Neuronal stem cell (in vitro differentiated cells): ENCODE measurements around the gene ACAD9. TPM values are rescaled to one million over a fixed set of nuclear protein-coding genes. Genes with fewer than 3 reads are reported as not detected.
"Not testable (repeated sequence)": the region's sequence is repeated elsewhere in the genome, so short reads cannot be mapped to it uniquely, and the experiment has no call there.

Experiments
- DNase-seq: peaks from one replicate; pipeline ENCODE4 v3.0.0-alpha.2; 2013; ENCODE audit warnings: low spot score
- H2AFZ ChIP-seq: one replicate; pipeline ENCODE4 v1.6.1; 2013; ENCODE audit warnings: mild to moderate bottlenecking, low read length, inconsistent platforms
- H2AK5ac ChIP-seq: 2 replicates; pipeline ENCODE4 v1.6.1; 2013; ENCODE audit warnings: low read depth, mild to moderate bottlenecking, inconsistent platforms, low read length, moderate library complexity, mixed read lengths
- H2BK120ac ChIP-seq: 2 replicates; pipeline ENCODE4 v1.6.1; 2013; ENCODE audit warnings: low read depth, mild to moderate bottlenecking, inconsistent platforms, low read length, moderate library complexity, mixed read lengths
- H2BK12ac ChIP-seq: one replicate; pipeline ENCODE4 v1.6.1; 2013; ENCODE audit warnings: low read length, inconsistent platforms
- H2BK15ac ChIP-seq: 2 replicates; pipeline ENCODE4 v1.6.1; 2013; ENCODE audit warnings: mild to moderate bottlenecking, low read length, inconsistent platforms, mixed read lengths
- H2BK5ac ChIP-seq: one replicate; pipeline ENCODE4 v1.6.1; 2013; ENCODE audit warnings: inconsistent platforms, mild to moderate bottlenecking, low read length, moderate library complexity
- H3K14ac ChIP-seq: one replicate; pipeline ENCODE4 v1.6.1; 2013; ENCODE audit warnings: low read length, inconsistent platforms
- H3K18ac ChIP-seq: 2 replicates; pipeline ENCODE4 v1.6.1; 2013; ENCODE audit warnings: low read length, inconsistent platforms
- H3K23ac ChIP-seq: 2 replicates; pipeline ENCODE4 v1.6.1; 2013; ENCODE audit warnings: low read depth, mild to moderate bottlenecking, mixed read lengths, low read length, inconsistent platforms; ENCODE audit not compliant: poor library complexity
- H3K27ac ChIP-seq: replicated peaks from 3 replicates; pipeline ENCODE4 v1.5.1; 2013; ENCODE audit warnings: low read length, inconsistent platforms
- H3K27me3 ChIP-seq, 3 experiments: 2 replicates each; pipeline ENCODE4 v1.6.1; 2013; ENCODE audit warnings: low read length in 3 of 3, mild to moderate bottlenecking in 2 of 3, inconsistent platforms in 1 of 3, low read depth in 1 of 3, mixed read lengths in 1 of 3, moderate library complexity in 1 of 3; ENCODE audit not compliant: control insufficient read depth in 3 of 3, insufficient read depth in 3 of 3
- H3K36me3 ChIP-seq, 2 donors: replicated peaks in 1 of 2; 2 replicates each; pipeline ENCODE4 v1.6.1; 2013; ENCODE audit warnings: low read length in 2 of 2; ENCODE audit not compliant: control insufficient read depth in 2 of 2, insufficient read depth in 2 of 2
- H3K4ac ChIP-seq: 2 replicates; pipeline ENCODE4 v1.6.1; 2013; ENCODE audit warnings: inconsistent platforms, mild to moderate bottlenecking, low read length, moderate library complexity
- H3K4me1 ChIP-seq, 2 donors: 1 replicate in 1 of 2; 2 replicates in 1 of 2; pipeline ENCODE4 v1.6.1; 2013; ENCODE audit warnings: low read length in 2 of 2, low read depth in 1 of 2; ENCODE audit not compliant: control insufficient read depth in 2 of 2, insufficient read depth in 1 of 2
- H3K4me2 ChIP-seq: one replicate; pipeline ENCODE4 v1.6.1; 2013; ENCODE audit warnings: mild to moderate bottlenecking, low read length, inconsistent platforms; ENCODE audit not compliant: insufficient read depth, poor library complexity, severe bottlenecking
- H3K4me3 ChIP-seq, 2 donors: 2 replicates each; pipeline ENCODE4 v1.5.1; 2013; ENCODE audit warnings: low read length in 2 of 2, mild to moderate bottlenecking in 2 of 2, inconsistent platforms in 1 of 2, moderate library complexity in 1 of 2
- H3K79me1 ChIP-seq: one replicate; pipeline ENCODE4 v1.6.1; 2013; ENCODE audit warnings: low read depth, mild to moderate bottlenecking, inconsistent platforms, low read length, moderate library complexity
- H3K9ac ChIP-seq: one replicate; pipeline ENCODE4 v1.6.1; 2013; ENCODE audit warnings: mild to moderate bottlenecking, low read depth, low read length, inconsistent platforms; ENCODE audit not compliant: poor library complexity
- H3K9me3 ChIP-seq, 2 donors: replicated peaks in 1 of 2; 2 replicates each; pipeline versions ENCODE3 to v1.6.1; 2013; ENCODE audit warnings: low read length in 2 of 2, mild to moderate bottlenecking in 2 of 2, inconsistent platforms in 1 of 2, low read depth in 1 of 2, mixed read lengths in 1 of 2, moderate library complexity in 1 of 2; ENCODE audit not compliant: control insufficient read depth in 2 of 2, insufficient read depth in 1 of 2
- H4K8ac ChIP-seq: one replicate; pipeline ENCODE4 v1.6.1; 2013; ENCODE audit warnings: low read depth, mild to moderate bottlenecking, inconsistent platforms, low read length, moderate library complexity
- H4K91ac ChIP-seq: one replicate; pipeline ENCODE4 v1.6.1; 2013; ENCODE audit warnings: low read length, low read depth, mild to moderate bottlenecking, inconsistent platforms; ENCODE audit not compliant: poor library complexity
- WGBS, 2 donors: extraction: QIAGEN DNeasy Blood & Tissue Kit; methylation state at CpG; one replicate each; pipeline ENCODE4 v1.1.7; 2013; ENCODE audit warnings: missing lambda C conversion rate in 2 of 2, mixed read lengths in 1 of 2; ENCODE audit not compliant: insufficient read length in 2 of 2, insufficient replicate concordance in 1 of 2; ENCODE audit errors: extremely low coverage in 2 of 2; 5-methylcytosine and 5-hydroxymethylcytosine counted together
- polyA plus RNA-seq, 2 experiments: library from polyadenylated mRNA; stranded (reverse); fragments of 200-250 nt; gene quantifications; one replicate each; pipeline ENCODE4 v1.2.3, GENCODE V29; 2013

Gene ACAD9
- polyA plus RNA-seq (2013, experiment 1 of 2): 23.2 TPM
- 22.6 TPM for polyA plus RNA-seq (2013, experiment 2 of 2)

DNA sequence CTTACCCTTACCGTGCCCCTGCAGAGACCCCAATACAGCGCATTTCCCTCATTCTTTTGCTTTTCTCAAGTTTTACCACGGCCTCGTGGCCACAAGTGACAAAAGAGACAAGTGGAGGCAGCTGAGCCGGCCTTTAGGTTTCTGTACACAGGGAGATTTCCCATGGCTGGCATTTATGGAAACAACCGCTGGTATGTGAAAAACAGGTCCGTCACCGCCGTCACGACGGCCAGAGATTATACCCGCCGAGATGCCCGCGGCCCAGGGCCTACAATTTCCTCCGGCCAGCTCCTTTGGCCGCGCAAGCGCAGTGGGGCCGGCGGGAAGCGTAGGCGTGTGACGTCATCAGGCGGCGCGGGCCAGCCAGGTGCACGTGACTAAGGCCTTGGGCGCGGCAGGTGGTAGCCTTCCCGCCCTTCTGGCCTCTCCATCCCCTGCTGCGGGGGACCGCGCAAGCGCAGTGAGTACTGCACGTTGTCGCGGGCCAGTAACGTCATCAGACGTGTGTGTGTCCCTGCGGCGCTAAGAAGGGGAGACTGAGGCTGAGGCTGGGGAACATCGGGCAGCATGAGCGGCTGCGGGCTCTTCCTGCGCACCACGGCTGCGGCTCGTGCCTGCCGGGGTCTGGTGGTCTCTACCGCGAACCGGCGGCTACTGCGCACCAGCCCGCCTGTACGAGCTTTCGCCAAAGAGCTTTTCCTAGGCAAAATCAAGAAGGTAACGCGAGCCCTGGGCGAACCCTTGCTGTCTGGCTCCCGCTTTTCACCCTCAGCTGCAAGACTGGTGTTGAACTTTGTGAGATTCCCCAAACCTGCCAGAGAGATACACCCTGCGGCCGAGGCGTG, at the start of gene ACAD9:
Gene ACAD9 (plus strand): TSS at position 496 of the 845 bp plus-strand sequence. CDS start 72 bp downstream, at position 568.
- no peak within 1 kb of the TSS for H3K14ac ChIP-seq
- no peak within 1 kb of the TSS for H2AK5ac ChIP-seq
- no peaks in the 10 kb centered on the region for H3K9me3 ChIP-seq
- no peak within 1 kb of the TSS for H4K8ac ChIP-seq
- peak within 1 kb of the TSS; percentile 93 for H3K9ac ChIP-seq
- no peak within 1 kb of the TSS for H3K4ac ChIP-seq
- peak within 1 kb of the TSS; percentile 92 for H3K18ac ChIP-seq
- peaks cover 9 to 43% of the 10 kb centered on the region in 2 donors for H3K36me3 ChIP-seq
- no CpG with 5 or more reads among the region's 65 CpGs for WGBS, 2 donors
- peak within 1 kb of the TSS; percentile 39 for H3K27ac ChIP-seq
- H3K4me2 ChIP-seq: peak within 1 kb of the TSS; percentile 85
- peak within 1 kb of the TSS; percentile 43 for H2BK5ac ChIP-seq
- H4K91ac ChIP-seq: no peak within 1 kb of the TSS
- H3K79me1 ChIP-seq: peaks cover 2% of the 10 kb centered on the region
- H3K27me3 ChIP-seq: no peaks in the 10 kb centered on the region
- H2BK120ac ChIP-seq: no peak within 1 kb of the TSS
- H3K23ac ChIP-seq: no peak within 1 kb of the TSS
- no peak within 1 kb of the TSS for H2BK12ac ChIP-seq
- peak; percentile 97 for DNase-seq
- H3K4me3 ChIP-seq: peak within 1 kb of the TSS; percentile 90
- H2BK15ac ChIP-seq: no peak within 1 kb of the TSS
- peak within 1 kb of the TSS; percentile 92 for H2AFZ ChIP-seq
- peaks cover 2 to 8% of the 10 kb centered on the region in 2 donors for H3K4me1 ChIP-seq

- not testable (repeated sequence) for H2BK12ac ChIP-seq, H4K8ac ChIP-seq, DNase-seq, H3K14ac ChIP-seq, H3K9ac ChIP-seq, H3K79me1 ChIP-seq, H3K27ac ChIP-seq, H3K23ac ChIP-seq, H2BK15ac ChIP-seq, H3K4me1 ChIP-seq, H3K4ac ChIP-seq, H2AK5ac ChIP-seq, H3K36me3 ChIP-seq, H3K4me2 ChIP-seq, H2AFZ ChIP-seq, H2BK5ac ChIP-seq, H3K4me3 ChIP-seq, H4K91ac ChIP-seq, H2BK120ac ChIP-seq, H3K9me3 ChIP-seq, H3K18ac ChIP-seq, H3K27me3 ChIP-seq
- WGBS, 2 donors: no CpG with 5 or more reads among the region's 7 CpGs
Observed at GRCh38 chr3:128829925-128830625, 49.3 kb upstream of the ACAD9 start.

- H3K14ac ChIP-seq, H4K8ac ChIP-seq, H2BK12ac ChIP-seq, H2BK15ac ChIP-seq, H3K4me1 ChIP-seq, H3K9ac ChIP-seq, H3K9me3 ChIP-seq, H3K36me3 ChIP-seq, H3K18ac ChIP-seq, H2AK5ac ChIP-seq, H2BK5ac ChIP-seq, H3K27ac ChIP-seq, H3K23ac ChIP-seq, H2AFZ ChIP-seq, H3K4me2 ChIP-seq, H3K27me3 ChIP-seq, H3K4ac ChIP-seq, DNase-seq, H3K4me3 ChIP-seq, H3K79me1 ChIP-seq, H2BK120ac ChIP-seq, H4K91ac ChIP-seq: not testable (repeated sequence)
- no CpG with 5 or more reads among the region's 5 CpGs for WGBS, 2 donors
Observed at GRCh38 chr3:128830762-128831161, 48.7 kb upstream of the ACAD9 start.

DNA sequence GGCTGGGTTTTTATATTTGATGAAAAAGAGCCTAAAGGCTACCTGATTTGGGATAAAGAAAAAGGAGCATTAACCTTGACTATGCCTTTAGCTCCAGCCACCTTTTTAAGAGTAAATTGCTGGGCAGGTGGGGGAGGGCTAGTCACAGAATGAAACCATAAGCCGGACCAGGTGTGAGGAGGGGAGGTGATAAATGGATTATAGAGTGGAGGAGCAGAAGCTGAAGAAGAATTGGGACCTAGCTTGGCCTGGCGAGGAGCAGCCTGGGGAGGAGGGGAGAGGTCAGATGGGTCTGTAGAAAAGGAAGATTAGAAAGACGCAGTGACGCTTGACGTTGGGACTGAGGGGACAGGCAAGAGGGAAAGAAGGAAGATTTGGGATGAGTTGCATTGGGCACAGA, 46.4 kb upstream of the ACAD9 start:
- no CpG with 5 or more reads among the region's 5 CpGs for WGBS, 2 donors
- not testable (repeated sequence) for H2BK5ac ChIP-seq, H3K36me3 ChIP-seq, H3K18ac ChIP-seq, H2AFZ ChIP-seq, H2BK15ac ChIP-seq, H2BK12ac ChIP-seq, H2BK120ac ChIP-seq, H3K14ac ChIP-seq, H4K8ac ChIP-seq, H3K4me3 ChIP-seq, H3K4me1 ChIP-seq, H3K23ac ChIP-seq, H2AK5ac ChIP-seq, H3K4ac ChIP-seq, H3K27ac ChIP-seq, H3K9ac ChIP-seq, H3K79me1 ChIP-seq, H3K27me3 ChIP-seq, H4K91ac ChIP-seq, H3K4me2 ChIP-seq, DNase-seq, H3K9me3 ChIP-seq
